Tibial nerve (tissue), 4 donors: Measurements from ENCODE around the gene TSHZ3.

ENCODE experiments used
- CTCF ChIP-seq, 5 experiments: fragments of 200-600 bp in 3 of 5; fragments of 450-650 bp in 2 of 5; sonication (generic) in 3 of 5; IDR thresholded peaks; one replicate each; pipeline ENCODE4 v1.5.1; 2016 to 2019; ENCODE audit warnings: antibody characterized with exemption in 5 of 5, mild to moderate bottlenecking in 3 of 5, moderate library complexity in 2 of 5
- EP300 ChIP-seq, 2 donors: sonication (generic); formaldehyde crosslinking; IDR thresholded peaks; one replicate each; pipeline ENCODE4 v1.6.1; 2017; ENCODE audit warnings: antibody characterized with exemption in 2 of 2, mild to moderate bottlenecking in 1 of 2
- POLR2A ChIP-seq, 2 donors: fragments of 450-650 bp; IDR thresholded peaks; one replicate each; pipeline ENCODE4 v1.6.1; 2017; ENCODE audit warnings: antibody characterized with exemption in 2 of 2, mild to moderate bottlenecking in 2 of 2, moderate library complexity in 2 of 2

GRCh38 chr19:31378404-31378803, 29.2 kb upstream of the TSHZ3 start:
- TF ChIP-seq POLR2A (IDR thresholded peaks at IDR 0.05) (no peak), CTCF (IDR thresholded peaks at IDR 0.05) (no peak), EP300 (IDR thresholded peaks at IDR 0.05) (no peak)
